Measurements from ENCODE around the gene PDGFRB. TPM values are rescaled to one million over a fixed set of nuclear protein-coding genes. Genes with fewer than 3 reads are reported as not detected.

The PDGFRB gene
- total and polyA plus RNA-seq, 4 donors = 33.6 to 215 (median 78.3) TPM

DNA sequence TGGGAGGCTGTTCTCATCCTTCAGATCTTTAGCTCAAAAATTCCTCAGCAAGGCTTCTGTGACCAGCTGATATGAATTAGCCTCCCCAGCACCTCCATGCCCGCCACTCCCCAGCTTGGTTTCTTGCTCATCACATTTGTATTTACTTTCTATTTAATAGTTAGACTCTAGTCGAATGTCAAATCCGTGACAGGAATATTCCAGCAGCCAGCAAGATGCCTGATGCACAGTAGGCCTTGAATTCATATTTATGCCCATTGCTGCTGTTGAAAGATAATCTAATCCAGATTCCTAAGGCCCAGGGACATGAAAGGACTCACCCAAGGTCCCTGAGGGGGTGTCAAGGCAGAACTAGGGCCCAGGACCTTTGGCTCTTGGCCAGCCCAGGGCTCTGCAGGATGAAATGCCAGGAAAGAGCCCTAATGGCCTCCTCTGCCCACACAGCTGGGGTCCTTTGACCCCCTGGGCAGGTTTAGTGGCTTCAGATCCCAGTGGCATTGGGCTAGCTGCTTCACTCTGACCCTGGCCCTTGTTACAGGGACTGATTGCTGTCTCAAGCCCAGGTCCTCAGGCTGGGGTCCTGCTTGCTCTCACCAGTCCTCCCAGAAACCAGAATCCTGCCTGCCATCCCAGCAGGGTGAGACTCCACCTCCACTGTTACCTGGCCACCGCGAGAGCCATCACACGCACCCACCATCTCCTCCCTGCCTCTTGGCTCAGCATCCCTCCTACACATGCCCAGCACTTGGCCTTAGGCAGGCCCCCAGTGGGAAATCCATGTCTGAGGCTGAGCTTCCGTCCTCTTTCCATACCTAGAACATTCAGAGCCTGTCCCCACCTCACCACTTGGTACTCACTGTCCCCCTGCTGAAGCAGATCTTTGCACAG lies 76.6 kb downstream of the PDGFRB start:
- TF ChIP-seq, protein P1, sequence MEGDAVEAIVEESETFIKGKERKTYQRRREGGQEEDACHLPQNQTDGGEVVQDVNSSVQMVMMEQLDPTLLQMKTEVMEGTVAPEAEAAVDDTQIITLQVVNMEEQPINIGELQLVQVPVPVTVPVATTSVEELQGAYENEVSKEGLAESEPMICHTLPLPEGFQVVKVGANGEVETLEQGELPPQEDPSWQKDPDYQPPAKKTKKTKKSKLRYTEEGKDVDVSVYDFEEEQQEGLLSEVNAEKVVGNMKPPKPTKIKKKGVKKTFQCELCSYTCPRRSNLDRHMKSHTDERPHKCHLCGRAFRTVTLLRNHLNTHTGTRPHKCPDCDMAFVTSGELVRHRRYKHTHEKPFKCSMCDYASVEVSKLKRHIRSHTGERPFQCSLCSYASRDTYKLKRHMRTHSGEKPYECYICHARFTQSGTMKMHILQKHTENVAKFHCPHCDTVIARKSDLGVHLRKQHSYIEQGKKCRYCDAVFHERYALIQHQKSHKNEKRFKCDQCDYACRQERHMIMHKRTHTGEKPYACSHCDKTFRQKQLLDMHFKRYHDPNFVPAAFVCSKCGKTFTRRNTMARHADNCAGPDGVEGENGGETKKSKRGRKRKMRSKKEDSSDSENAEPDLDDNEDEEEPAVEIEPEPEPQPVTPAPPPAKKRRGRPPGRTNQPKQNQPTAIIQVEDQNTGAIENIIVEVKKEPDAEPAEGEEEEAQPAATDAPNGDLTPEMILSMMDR (IDR thresholded peaks at IDR 0.05; ENCODE audit: control extremely low read depth, extremely low read depth) = no peak

DNA sequence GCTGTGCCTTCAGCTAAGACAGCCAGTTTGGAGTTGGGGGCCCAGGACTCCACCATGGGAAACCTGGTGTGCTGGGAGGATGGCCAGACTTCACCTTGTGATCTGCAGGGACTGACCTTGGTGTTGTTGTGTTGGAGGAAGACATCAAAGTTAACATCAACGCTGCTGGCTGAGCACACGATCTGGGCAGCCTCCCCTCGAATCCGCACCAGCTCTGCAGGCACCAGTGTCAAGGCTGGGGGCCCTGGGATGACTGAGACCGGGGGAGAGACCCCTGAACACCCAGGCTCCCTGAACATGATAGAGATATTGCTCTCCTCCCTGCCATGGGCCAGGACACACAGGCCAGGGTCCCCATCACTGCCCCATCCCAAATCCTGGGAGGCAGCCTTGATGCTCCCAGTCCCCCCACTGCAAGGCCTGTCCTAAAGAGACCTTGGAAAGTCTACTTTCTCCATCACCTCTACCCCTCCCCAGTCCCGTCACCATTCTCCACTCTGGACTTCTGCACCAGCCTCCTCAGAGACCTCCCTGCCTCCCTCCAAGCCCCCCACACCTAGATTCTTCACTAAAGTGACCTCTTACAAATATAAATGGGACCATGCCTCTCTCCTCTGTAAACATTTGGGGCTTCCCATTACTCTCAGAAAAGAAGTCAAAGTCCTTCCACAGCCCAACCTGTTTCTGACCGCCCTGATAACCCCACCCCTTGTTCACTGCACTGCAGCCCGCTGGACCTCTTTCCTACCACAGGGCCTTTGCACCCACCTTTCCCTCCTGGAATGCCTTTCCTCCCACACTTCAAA lies 77.4 kb downstream of the PDGFRB start:
- WGBS, 2 donors = 89 to 96% methylated on average over 8 of the region's 8 CpGs
- TF ChIP-seq, protein P1 (IDR thresholded peaks at IDR 0.05; ENCODE audit: control extremely low read depth, extremely low read depth) = no peak
- H3K27ac ChIP-seq (ENCODE audit: low read depth in 1 of 2, low read length in 1 of 2) = no peak overlapping the region
- H3K36me3 ChIP-seq (ENCODE audit: control insufficient read depth in 4 of 4, insufficient read depth in 4 of 4, low read length in 4 of 4) = peaks cover 0 to 2% (median 0%) of the 10 kb centered on the region in 4 donors
- no peak for ATAC-seq (ENCODE audit: insufficient read depth, low FRiP score)
- H3K4me1 ChIP-seq (ENCODE audit: control insufficient read depth in 5 of 5, insufficient read depth in 5 of 5, low read length in 5 of 5) = peaks cover 0 to 16% (median 4%) of the 10 kb centered on the region in 5 donors
- no peaks in the 10 kb centered on the region for H3K27me3 ChIP-seq (ENCODE audit: control insufficient read depth in 3 of 3, insufficient read depth in 3 of 3, low read length in 2 of 3)
- H3K9me3 ChIP-seq (ENCODE audit: control insufficient read depth in 4 of 4, insufficient read depth in 3 of 4, low read length in 3 of 4) = peaks cover 0 to 3% (median 0%) of the 10 kb centered on the region in 4 donors
- no peak overlapping the region for H3K4me3 ChIP-seq
- no peak overlapping the region for H3K9ac ChIP-seq (ENCODE audit: insufficient read depth in 1 of 2, low read length in 2 of 2)
- DNase-seq = no peak

More for the DNA sequence above, 76.6 kb downstream of the PDGFRB start:
- H3K4me3 ChIP-seq = no peak overlapping the region
- H3K27ac ChIP-seq (ENCODE audit: low read depth in 1 of 2, low read length in 1 of 2) = no peak overlapping the region
- no peaks in the 10 kb centered on the region for H3K27me3 ChIP-seq (ENCODE audit: control insufficient read depth in 3 of 3, insufficient read depth in 3 of 3, low read length in 2 of 3)
- H3K4me1 ChIP-seq (ENCODE audit: control insufficient read depth in 5 of 5, insufficient read depth in 5 of 5, low read length in 5 of 5) = peaks cover 0 to 16% (median 4%) of the 10 kb centered on the region in 5 donors
- 91 to 98% methylated on average over 7 of the region's 7 CpGs for WGBS, 2 donors
- ATAC-seq (ENCODE audit: insufficient read depth, low FRiP score) = no peak
- no peak for DNase-seq
- peaks cover 0 to 3% (median 0%) of the 10 kb centered on the region in 4 donors for H3K9me3 ChIP-seq (ENCODE audit: control insufficient read depth in 4 of 4, insufficient read depth in 3 of 4, low read length in 3 of 4)
- H3K9ac ChIP-seq (ENCODE audit: insufficient read depth in 1 of 2, low read length in 2 of 2) = no peak overlapping the region
- peaks cover 0 to 2% (median 0%) of the 10 kb centered on the region in 4 donors for H3K36me3 ChIP-seq (ENCODE audit: control insufficient read depth in 4 of 4, insufficient read depth in 4 of 4, low read length in 4 of 4)

DNA sequence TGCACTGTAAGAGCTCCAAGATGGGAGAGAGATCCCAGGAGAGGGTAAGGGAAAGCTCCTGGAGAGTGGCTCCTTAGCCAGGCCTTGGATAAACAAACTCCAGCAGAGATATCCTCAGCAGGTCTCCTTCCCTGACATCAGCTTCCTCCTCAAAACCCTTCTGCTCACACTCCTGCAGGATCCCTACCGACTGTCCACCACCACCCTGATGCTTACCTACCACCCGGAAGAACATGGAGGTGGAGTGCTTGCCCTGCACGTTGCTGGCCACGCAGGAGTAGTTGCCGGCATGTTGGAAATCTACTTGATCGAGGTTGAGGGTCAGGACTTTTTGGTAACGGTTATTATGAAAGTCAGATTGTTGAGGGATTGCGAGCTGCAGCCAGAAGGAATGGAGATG lies 78.6 kb downstream of the PDGFRB start:
- Histone ChIP-seq H3K27ac (ENCODE audit: low read depth in 1 of 2, low read length in 1 of 2) (no peak overlapping the region), H3K4me1 (ENCODE audit: control insufficient read depth in 5 of 5, insufficient read depth in 5 of 5, low read length in 5 of 5) (peaks cover 0 to 11% (median 0%) of the 10 kb centered on the region in 5 donors), H3K27me3 (ENCODE audit: control insufficient read depth in 3 of 3, insufficient read depth in 3 of 3, low read length in 2 of 3) (no peaks in the 10 kb centered on the region), H3K9me3 (ENCODE audit: control insufficient read depth in 4 of 4, insufficient read depth in 3 of 4, low read length in 3 of 4) (peaks cover 0 to 3% (median 0%) of the 10 kb centered on the region in 4 donors), H3K36me3 (ENCODE audit: control insufficient read depth in 4 of 4, insufficient read depth in 4 of 4, low read length in 4 of 4) (peaks cover 0 to 2% (median 0%) of the 10 kb centered on the region in 4 donors), H3K4me3 (no peak overlapping the region), H3K9ac (ENCODE audit: insufficient read depth in 1 of 2, low read length in 2 of 2) (no peak overlapping the region)
- no peak for ATAC-seq (ENCODE audit: insufficient read depth, low FRiP score)
- WGBS, 2 donors = 84 to 87% methylated on average over 8 of the region's 8 CpGs
- TF ChIP-seq, protein P1 (IDR thresholded peaks at IDR 0.05; ENCODE audit: control extremely low read depth, extremely low read depth) = no peak
- no peak for DNase-seq

All from lung (tissue), 12 donors.